PC-9 (cell line): ENCODE results near the gene PLEKHJ1.

Experiments used
- EZH2 ChIP-seq: fragments of 200-600 bp; sonication (generic); IDR thresholded peaks from 2 replicates; pipeline ENCODE4 v1.8.0; 2017; ENCODE audit warnings: antibody characterized with exemption, low read depth
- TF ChIP-seq, protein P1 (sequence below): fragments of 200-600 bp; sonication (generic); conservative IDR thresholded peaks from 2 replicates; pipeline ENCODE4 v1.6.1; 2017; ENCODE audit warnings: mixed run types, antibody characterized with exemption, mild to moderate bottlenecking, moderate library complexity

DNA sequence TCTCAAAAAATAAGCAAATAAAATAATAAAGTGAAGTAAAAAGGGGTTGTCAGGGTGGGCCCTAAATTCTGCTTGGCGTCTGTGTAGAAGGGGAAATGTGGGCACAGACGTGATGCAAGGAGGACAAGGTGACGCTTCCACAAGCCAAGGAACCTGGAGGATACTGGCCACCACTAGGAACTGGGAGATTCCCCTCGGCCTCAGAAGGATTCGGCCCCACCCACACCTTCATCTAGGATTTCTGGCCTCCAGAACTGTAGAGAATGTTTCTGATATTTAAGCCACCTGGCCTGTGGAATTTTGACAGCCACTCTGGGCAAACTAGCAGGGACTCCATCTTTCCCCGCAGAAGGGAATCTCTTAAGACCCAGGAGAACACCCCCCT lies 1.1 kb downstream of the PLEKHJ1 start:
- TF ChIP-seq, protein P1, sequence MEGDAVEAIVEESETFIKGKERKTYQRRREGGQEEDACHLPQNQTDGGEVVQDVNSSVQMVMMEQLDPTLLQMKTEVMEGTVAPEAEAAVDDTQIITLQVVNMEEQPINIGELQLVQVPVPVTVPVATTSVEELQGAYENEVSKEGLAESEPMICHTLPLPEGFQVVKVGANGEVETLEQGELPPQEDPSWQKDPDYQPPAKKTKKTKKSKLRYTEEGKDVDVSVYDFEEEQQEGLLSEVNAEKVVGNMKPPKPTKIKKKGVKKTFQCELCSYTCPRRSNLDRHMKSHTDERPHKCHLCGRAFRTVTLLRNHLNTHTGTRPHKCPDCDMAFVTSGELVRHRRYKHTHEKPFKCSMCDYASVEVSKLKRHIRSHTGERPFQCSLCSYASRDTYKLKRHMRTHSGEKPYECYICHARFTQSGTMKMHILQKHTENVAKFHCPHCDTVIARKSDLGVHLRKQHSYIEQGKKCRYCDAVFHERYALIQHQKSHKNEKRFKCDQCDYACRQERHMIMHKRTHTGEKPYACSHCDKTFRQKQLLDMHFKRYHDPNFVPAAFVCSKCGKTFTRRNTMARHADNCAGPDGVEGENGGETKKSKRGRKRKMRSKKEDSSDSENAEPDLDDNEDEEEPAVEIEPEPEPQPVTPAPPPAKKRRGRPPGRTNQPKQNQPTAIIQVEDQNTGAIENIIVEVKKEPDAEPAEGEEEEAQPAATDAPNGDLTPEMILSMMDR, result no peak
- no peak for TF ChIP-seq EZH2
